H1 (cell line): ENCODE results near the gene MYH11.

Experiments
- CTCF ChIP-seq, 3 experiments: IDR thresholded peaks; 1 replicate in 2 of 3; 2 replicates in 1 of 3; pipeline versions ENCODE4 v1.5.1 to v1.6.1; 2011; ENCODE audit warnings: low read length in 3 of 3, mild to moderate bottlenecking in 3 of 3, inconsistent platforms in 2 of 3, low read depth in 1 of 3, moderate library complexity in 1 of 3; ENCODE audit not compliant: insufficient read depth in 1 of 3; ENCODE audit errors: control extremely low read depth in 1 of 3
- JUN ChIP-seq: IDR thresholded peaks from 2 replicates; pipeline ENCODE4 v1.6.1; 2011; ENCODE audit warnings: low read depth, mild to moderate bottlenecking, improper control_type of control experiment, low read length
- MAX ChIP-seq: IDR thresholded peaks from 2 replicates; pipeline ENCODE4 v1.6.1; 2012; ENCODE audit warnings: inconsistent platforms
- SP2 ChIP-seq: IDR thresholded peaks from 2 replicates; pipeline ENCODE4 v1.6.1; 2012; ENCODE audit warnings: mild to moderate bottlenecking, low read length, inconsistent platforms
- YY1 ChIP-seq: IDR thresholded peaks from 2 replicates; pipeline ENCODE4 v1.6.1; 2011; ENCODE audit warnings: low read depth, mild to moderate bottlenecking, low read length
- ZNF274 ChIP-seq: IDR thresholded peaks from 2 replicates; pipeline ENCODE4 v1.7.0; 2012; ENCODE audit warnings: low read length, borderline replicate concordance; ENCODE audit errors: extremely low read depth

- no peak for TF ChIP-seq MAX
- no peak for TF ChIP-seq SP2
- TF ChIP-seq CTCF (IDR thresholded peaks at IDR 0.05; ENCODE audit: control extremely low read depth in 1 of 3, insufficient read depth in 1 of 3, low read depth in 1 of 3, low read length in 3 of 3), result no peak
- no peak for TF ChIP-seq ZNF274
- no peak for TF ChIP-seq JUN
- TF ChIP-seq YY1, result no peak
Observed at GRCh38 chr16:15881794-15882379, 25.1 kb upstream of the MYH11 start.
